Ovary (tissue), 9 donors: ENCODE measurements around the gene CHRND. TPM values are rescaled to one million over a fixed set of nuclear protein-coding genes. Genes with fewer than 3 reads are reported as not detected.

ENCODE experiments used
- DNase-seq, 5 donors: peaks; one replicate each; pipeline ENCODE4 v3.0.0-alpha.2; 2019 to 2020
- H3K27ac ChIP-seq, 2 donors: fragments of 200-600 bp; one replicate each; pipeline versions ENCODE4 v1.5.1 to v1.8.0; 2019 to 2022
- H3K27me3 ChIP-seq: fragments of 200-600 bp; one replicate; pipeline ENCODE4 v1.8.0; 2022
- H3K36me3 ChIP-seq: fragments of 200-600 bp; sonication (generic); one replicate; pipeline ENCODE4 v1.5.1; 2019
- H3K4me1 ChIP-seq: one replicate; pipeline ENCODE4 v1.8.1; 2013; ENCODE audit warnings: mild to moderate bottlenecking, moderate library complexity; ENCODE audit not compliant: insufficient read depth
- H3K4me3 ChIP-seq: fragments of 200-600 bp; sonication (generic); one replicate; pipeline ENCODE4 v1.5.1; 2017
- H3K9me3 ChIP-seq, 2 donors: fragments of 200-600 bp in 1 of 2; sonication (generic) in 1 of 2; one replicate each; pipeline versions ENCODE4 v1.5.1 to v1.8.1; 2013 to 2019; ENCODE audit warnings: mild to moderate bottlenecking in 1 of 2, moderate library complexity in 1 of 2
- CTCF ChIP-seq, 3 donors: fragments of 450-650 bp in 2 of 3; fragments of 200-600 bp in 1 of 3; IDR thresholded peaks; one replicate each; pipeline versions ENCODE4 v1.5.1 to v1.8.0; 2016 to 2022; ENCODE audit warnings: antibody characterized with exemption in 3 of 3, mild to moderate bottlenecking in 1 of 3
- EP300 ChIP-seq: sonication (generic); formaldehyde crosslinking; IDR thresholded peaks from one replicate; pipeline ENCODE4 v1.6.1; 2017; ENCODE audit warnings: antibody characterized with exemption
- POLR2A ChIP-seq: fragments of 450-650 bp; IDR thresholded peaks from one replicate; pipeline ENCODE4 v1.6.1; 2017; ENCODE audit warnings: antibody characterized with exemption, mild to moderate bottlenecking, moderate library complexity
- WGBS, 3 donors: extraction: QIAGEN DNeasy Blood & Tissue Kit in 1 of 3; methylation state at CpG; one replicate each; pipeline versions ENCODE4 v1.1.5 to v1.1.7; 2013 to 2017; 5-methylcytosine and 5-hydroxymethylcytosine counted together
- intact Hi-C, 4 donors: fragments of 100-400 bp; cut with DNase I; formaldehyde crosslinking; loops; one replicate each; pipeline versions ENCODE4 v1.11.0 to v1.15.1; 2022 to 2023
- polyA plus RNA-seq, 2 donors: library from polyadenylated mRNA; stranded (reverse); fragments of 200-250 nt in 1 of 2; fragments of 350-450 nt in 1 of 2; fragmentation: Illumina TruSeq in 1 of 2; extraction: RNeasy Lipid Tissue Mini Kit (QIAGEN cat#74804) in 1 of 2; gene quantifications; one replicate each; pipeline ENCODE4 v1.2.3, GENCODE V29; 2013 to 2014
- total RNA-seq, 7 donors: library from RNA; depleted of rRNA in 2 of 7; stranded (reverse); fragments of >200 nt in 2 of 7; fragmentation: NEBNext Ultra II Directional in 3 of 7; extraction: Animal tissue kit (Norgen Biotek cat#: 25700) in 3 of 7; gene quantifications; one replicate each; pipeline versions ENCODE4 v1.1.0 to v1.2.4, GENCODE V29; 2016 to 2023
- donor health status: DM: no; HTN: no; CAD: no; lungs with moderate emphysema.
- donor health status: DM: no; HTN: no; CAD: no.
- donor health status: Bipolar disorder and iron deficiency.
- donor health status: DM: yes; HTN: yes; CAD: no.
- donor health status: DM: no; HTN: no; CAD: no.
- donor health status: DM: yes; HTN: yes; CAD: no.

Gene CHRND
- total and polyA plus RNA-seq, 9 donors: 0.28 to 0.40 TPM; not detected in 7

- H3K36me3 ChIP-seq: no peaks in the 10 kb centered on the region
- DNase-seq: no peak
- H3K4me1 ChIP-seq: no peaks in the 10 kb centered on the region
- H3K4me3 ChIP-seq: no peak overlapping the region
- 75 to 78% (median 76%) methylated on average over 19 of the region's 19 CpGs for WGBS, 3 donors
- no peak overlapping the region for H3K27ac ChIP-seq
- no peaks in the 10 kb centered on the region for H3K27me3 ChIP-seq
- TF ChIP-seq EP300 (no peak), CTCF (IDR thresholded peaks at IDR 0.05) (no peak), POLR2A (no peak)
- intact Hi-C loops: no loop called here
- H3K9me3 ChIP-seq: peaks cover 0 to under 1% of the 10 kb centered on the region in 2 donors
Observed at GRCh38 chr2:232541195-232541960, 15.4 kb downstream of the CHRND start.

GRCh38 chr2:232541961-232542714, 16.2 kb downstream of the CHRND start:
- DNase-seq: no peak
- TF ChIP-seq EP300 (no peak), POLR2A (no peak), CTCF (IDR thresholded peaks at IDR 0.05) (no peak)
- 27 to 52% (median 35%) methylated on average over 9 of the region's 9 CpGs for WGBS, 3 donors
- H3K27ac ChIP-seq: no peak overlapping the region
- no peaks in the 10 kb centered on the region for H3K4me1 ChIP-seq
- intact Hi-C loops: no loop called here
- H3K27me3 ChIP-seq: no peaks in the 10 kb centered on the region
- no peaks in the 10 kb centered on the region for H3K36me3 ChIP-seq
- H3K4me3 ChIP-seq: no peak overlapping the region
- no peaks in the 10 kb centered on the region for H3K9me3 ChIP-seq

GRCh38 chr2:232542715-232543467, 16.9 kb downstream of the CHRND start:
- Histone ChIP-seq H3K36me3 (no peaks in the 10 kb centered on the region), H3K9me3 (no peaks in the 10 kb centered on the region), H3K27ac (no peak overlapping the region), H3K27me3 (no peaks in the 10 kb centered on the region), H3K4me1 (no peaks in the 10 kb centered on the region), H3K4me3 (no peak overlapping the region)
- no peak for DNase-seq
- intact Hi-C loops: no loop called here
- WGBS, 3 donors: 77 to 82% (median 80%) methylated on average over 20 of the region's 20 CpGs
- TF ChIP-seq POLR2A: no peak
- no peak for TF ChIP-seq EP300
- no peak for TF ChIP-seq CTCF (IDR thresholded peaks at IDR 0.05)

- Histone ChIP-seq H3K27ac (no peak overlapping the region), H3K27me3 (no peaks in the 10 kb centered on the region), H3K4me1 (no peaks in the 10 kb centered on the region), H3K4me3 (no peak overlapping the region), H3K36me3 (no peaks in the 10 kb centered on the region), H3K9me3 (no peaks in the 10 kb centered on the region)
- intact Hi-C loops: no loop called here
- no peak for DNase-seq
- TF ChIP-seq POLR2A (no peak), CTCF (IDR thresholded peaks at IDR 0.05) (no peak), EP300 (no peak)
- 89 to 94% (median 94%) methylated on average over 14 of the region's 14 CpGs for WGBS, 3 donors
Observed at GRCh38 chr2:232543491-232543890, 17.5 kb downstream of the CHRND start.
